Activated CD8-positive, alpha-beta T cell treated with anti-CD3 and anti-CD28 coated beads, Interleukin-2, amount 10 ng/mL, durations not matched to agents 7 days and 5 days (primary cell): ENCODE measurements around the gene ANKRD34A. TPM values are rescaled to one million over a fixed set of nuclear protein-coding genes. Genes with fewer than 3 reads are reported as not detected.

ENCODE experiments used
- total RNA-seq, 2 experiments: library from RNA; stranded (reverse); gene quantifications; one replicate each; pipeline ENCODE4 v1.2.3, GENCODE V29; 2021

Gene ANKRD34A
- total RNA-seq, 2 experiments from 2014 or later: 1.8 to 2.4 TPM

Other genes starting within 250 kb of the ANKRD34A start
- gene CD160, start 245.1 kb downstream of the ANKRD34A start, total RNA-seq: 1 to 10 TPM; 2.4 to 3.1 TPM
- gene RNF115, start 140.5 kb downstream of the ANKRD34A start, total RNA-seq: 10 to 100 TPM; 15.1 to 15.5 TPM
- gene POLR3C, start 140.4 kb downstream of the ANKRD34A start, total RNA-seq: 10 to 100 TPM; 29.7 to 31.5 TPM
- 1 to 10 TPM; 2.2 to 3.8 TPM for gene NUDT17, start 118.9 kb downstream of the ANKRD34A start, total RNA-seq
- 10 to 100 TPM; 19.8 to 23.7 TPM for gene PIAS3, start 105.5 kb downstream of the ANKRD34A start, total RNA-seq
- gene ANKRD35, start 78.7 kb downstream of the ANKRD34A start, total RNA-seq: 1 to 10 TPM in 1 of 2 experiments, under 1 TPM in 1; 0.76 to 1.1 TPM
- gene ITGA10, start 54.5 kb downstream of the ANKRD34A start, total RNA-seq: 1 to 10 TPM; 2.2 to 2.9 TPM
- 10 to 100 TPM; 33.3 to 35.9 TPM for gene PEX11B, start 45.9 kb downstream of the ANKRD34A start, total RNA-seq
- 100 to 1,000 TPM; 202 to 204 TPM for gene RBM8A, start 37.1 kb downstream of the ANKRD34A start, total RNA-seq
- gene LIX1L, start 6.6 kb downstream of the ANKRD34A start, total RNA-seq: 10 to 100 TPM; 45.8 to 48.4 TPM
- gene POLR3GL, start 115 bp upstream of the ANKRD34A start, total RNA-seq: 10 to 100 TPM; 25.0 to 26.5 TPM
- gene TXNIP, start 32.0 kb upstream of the ANKRD34A start, total RNA-seq: 100 to 1,000 TPM; 190 to 195 TPM
- gene HJV, start 57.2 kb upstream of the ANKRD34A start, total RNA-seq: not detected
- gene NBPF10, start 180.2 kb upstream of the ANKRD34A start, total RNA-seq: 1 to 10 TPM; 2.5 to 2.6 TPM